GM18511 (cell line): ENCODE measurements around the gene PLA2G12B.
"Not testable (repeated sequence)": the region's sequence is repeated elsewhere in the genome, so short reads cannot be mapped to it uniquely, and the experiment has no call there.

ENCODE experiments used
- ATAC-seq: cut with Tn5 transposase; IDR thresholded peaks from one replicate; pipeline ENCODE4 v1.9.1; 2021; ENCODE audit warnings: mild to moderate bottlenecking, moderate library complexity; ENCODE audit not compliant: unreplicated experiment

PLA2G12B gene

GRCh38 chr10:72954596-72955554 lies at the start of gene PLA2G12B:
TSS of gene PLA2G12B (minus strand) at chr10:72954806. CDS start at chr10:72954685, 121 bp downstream.
- ATAC-seq, result no peak

- ATAC-seq, result no peak
These were observed 49.2 kb upstream of the PLA2G12B start for GRCh38 chr10:73003822-73004221.

- no peak for ATAC-seq
These were observed 46.4 kb upstream of the PLA2G12B start for GRCh38 chr10:73000973-73001372.

- no peak for ATAC-seq
These were observed 42.5 kb upstream of the PLA2G12B start for GRCh38 chr10:72997099-72997498.

- ATAC-seq, result not testable (repeated sequence)
These were observed 40.9 kb upstream of the PLA2G12B start for GRCh38 chr10:72995459-72995858.

- not testable (repeated sequence) for ATAC-seq
These were observed 35.2 kb upstream of the PLA2G12B start for GRCh38 chr10:72989771-72990170.

- ATAC-seq, result not testable (repeated sequence)
These were observed 30.0 kb upstream of the PLA2G12B start for GRCh38 chr10:72984618-72985017.

GRCh38 chr10:72981882-72982529 lies 27.4 kb upstream of the PLA2G12B start:
- ATAC-seq, result no peak

GRCh38 chr10:72981028-72981881 lies 26.6 kb upstream of the PLA2G12B start:
- ATAC-seq, result no peak

- no peak for ATAC-seq
These were observed 25.7 kb upstream of the PLA2G12B start for GRCh38 chr10:72980348-72980747.

- no peak for ATAC-seq
These were observed 25.1 kb upstream of the PLA2G12B start for GRCh38 chr10:72979709-72980108.

GRCh38 chr10:72976886-72977285 lies 22.3 kb upstream of the PLA2G12B start:
- ATAC-seq, result no peak

- ATAC-seq, result no peak
These were observed 1.4 kb upstream of the PLA2G12B start for GRCh38 chr10:72956001-72956400.

GRCh38 chr10:72954230-72954595 lies 393 bp downstream of the PLA2G12B start:
- ATAC-seq, result no peak

- no peak for ATAC-seq
These were observed 919 bp downstream of the PLA2G12B start for GRCh38 chr10:72953687-72954086.

- ATAC-seq, result no peak
These were observed 1.9 kb downstream of the PLA2G12B start for GRCh38 chr10:72952642-72953158.

GRCh38 chr10:72952189-72952588 lies 2.4 kb downstream of the PLA2G12B start:
- ATAC-seq, result no peak

- no peak for ATAC-seq
These were observed 2.8 kb downstream of the PLA2G12B start for GRCh38 chr10:72951760-72952159.

GRCh38 chr10:72948762-72949161 lies 5.8 kb downstream of the PLA2G12B start:
- no peak for ATAC-seq

GRCh38 chr10:72946963-72947362 lies 7.6 kb downstream of the PLA2G12B start:
- no peak for ATAC-seq
